Stimulated activated CD4-positive, alpha-beta T cell treated with anti-CD3 and anti-CD28 coated beads, Interleukin-2, amount 100 ng/mL, for 24 hours (primary cell): ENCODE data around the gene OR4E2.
"Not testable (repeated sequence)": the region's sequence is repeated elsewhere in the genome, so short reads cannot be mapped to it uniquely, and the experiment has no call there.

Experiments used
- DNase-seq, 2 donors: peaks; one replicate each; pipeline ENCODE4 v3.0.0-alpha.2; 2020

Gene OR4E2, protein sequence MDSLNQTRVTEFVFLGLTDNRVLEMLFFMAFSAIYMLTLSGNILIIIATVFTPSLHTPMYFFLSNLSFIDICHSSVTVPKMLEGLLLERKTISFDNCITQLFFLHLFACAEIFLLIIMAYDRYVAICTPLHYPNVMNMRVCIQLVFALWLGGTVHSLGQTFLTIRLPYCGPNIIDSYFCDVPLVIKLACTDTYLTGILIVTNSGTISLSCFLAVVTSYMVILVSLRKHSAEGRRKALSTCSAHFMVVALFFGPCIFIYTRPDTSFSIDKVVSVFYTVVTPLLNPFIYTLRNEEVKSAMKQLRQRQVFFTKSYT

DNA sequence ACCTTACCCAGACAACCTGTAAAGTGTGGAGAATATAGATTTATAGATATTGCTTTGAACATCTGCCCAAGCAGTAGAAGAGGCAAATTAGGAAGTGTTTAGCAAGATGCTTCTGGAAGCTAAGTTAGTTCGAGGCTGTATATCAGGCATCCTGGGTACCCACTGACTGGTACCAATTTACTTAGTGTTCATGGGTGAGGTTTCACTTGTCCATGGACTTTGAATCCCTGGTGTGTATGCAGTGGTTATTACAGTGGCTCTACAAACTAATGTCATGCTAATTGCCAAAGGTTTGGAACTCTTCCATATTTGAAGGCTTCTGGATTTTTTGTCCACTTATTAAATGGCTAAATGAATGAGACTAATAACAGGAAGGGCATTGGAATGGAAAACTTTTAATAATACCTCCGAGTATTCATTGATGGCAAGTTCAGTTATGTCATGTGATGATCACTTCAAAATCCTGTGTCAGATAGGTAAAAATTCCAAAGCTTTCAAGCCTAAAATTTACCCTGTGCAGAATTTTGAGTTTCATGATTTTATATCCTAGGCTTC, at the start of gene OR4E2:
OR4E2 (plus strand) TSS at position 505 of the 555 bp plus-strand sequence. CDS start 11,248 bp downstream, outside the sequence.
- no peak for DNase-seq

DNA sequence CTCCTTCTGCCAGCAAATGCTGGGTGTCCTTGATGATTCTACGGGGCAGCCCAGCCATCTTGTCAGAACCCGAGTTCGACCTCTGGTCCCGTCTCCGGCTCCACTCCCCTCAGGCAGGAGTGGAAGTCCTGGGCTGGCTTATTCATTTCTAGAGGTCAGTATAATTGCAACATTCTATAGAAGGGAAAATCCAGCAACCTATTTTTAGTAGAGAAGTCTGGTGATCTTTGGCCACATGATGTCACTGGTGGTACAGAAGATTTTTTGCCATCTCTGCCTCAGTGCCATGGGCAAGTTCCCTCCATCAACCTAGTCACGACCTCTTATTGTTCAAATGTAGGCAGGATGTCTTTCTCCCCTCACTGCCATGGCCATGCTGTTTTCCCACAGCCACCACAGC, 41.3 kb upstream of the OR4E2 start:
- no peak for DNase-seq

DNA sequence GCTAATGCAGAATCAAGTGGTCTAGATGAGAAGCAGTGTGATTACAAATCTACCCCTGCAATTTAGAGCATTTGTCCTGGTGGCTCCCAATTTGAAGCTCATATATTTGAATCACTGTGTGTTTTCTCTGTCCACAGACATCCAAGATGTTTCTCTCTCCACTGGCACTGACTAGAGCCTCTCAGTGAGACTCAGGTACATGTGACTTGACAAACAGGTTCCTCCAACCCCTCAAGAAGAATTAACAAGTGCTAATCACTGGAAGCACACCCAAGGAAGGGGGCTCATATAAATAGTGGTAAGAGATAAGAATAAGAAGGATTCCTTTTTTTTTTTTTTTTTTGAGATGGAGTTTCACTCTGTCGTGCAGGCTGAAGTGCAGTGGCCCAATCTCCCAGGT, 39.4 kb upstream of the OR4E2 start:
- DNase-seq, result no peak

DNA sequence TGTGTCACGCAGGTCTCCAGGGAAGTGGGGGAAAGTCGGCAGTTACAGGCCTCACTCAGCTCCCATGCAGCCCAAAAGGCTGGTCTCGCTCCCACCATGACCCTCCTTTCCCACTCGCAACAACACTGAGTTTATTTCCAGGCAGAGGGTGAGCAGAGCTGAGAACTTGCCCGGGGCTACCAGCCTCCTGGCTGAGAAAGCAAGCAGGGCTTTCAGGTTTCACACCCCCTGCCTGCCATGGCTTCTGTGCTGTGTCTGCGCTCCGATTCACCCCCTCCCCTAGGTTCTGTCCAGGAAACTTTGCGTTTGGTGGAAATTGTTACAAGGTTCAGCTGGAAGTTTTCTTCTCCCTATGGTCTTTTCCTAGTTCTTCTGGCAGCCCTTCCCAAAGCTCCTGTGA, 36.0 kb upstream of the OR4E2 start:
- no peak for DNase-seq

DNA sequence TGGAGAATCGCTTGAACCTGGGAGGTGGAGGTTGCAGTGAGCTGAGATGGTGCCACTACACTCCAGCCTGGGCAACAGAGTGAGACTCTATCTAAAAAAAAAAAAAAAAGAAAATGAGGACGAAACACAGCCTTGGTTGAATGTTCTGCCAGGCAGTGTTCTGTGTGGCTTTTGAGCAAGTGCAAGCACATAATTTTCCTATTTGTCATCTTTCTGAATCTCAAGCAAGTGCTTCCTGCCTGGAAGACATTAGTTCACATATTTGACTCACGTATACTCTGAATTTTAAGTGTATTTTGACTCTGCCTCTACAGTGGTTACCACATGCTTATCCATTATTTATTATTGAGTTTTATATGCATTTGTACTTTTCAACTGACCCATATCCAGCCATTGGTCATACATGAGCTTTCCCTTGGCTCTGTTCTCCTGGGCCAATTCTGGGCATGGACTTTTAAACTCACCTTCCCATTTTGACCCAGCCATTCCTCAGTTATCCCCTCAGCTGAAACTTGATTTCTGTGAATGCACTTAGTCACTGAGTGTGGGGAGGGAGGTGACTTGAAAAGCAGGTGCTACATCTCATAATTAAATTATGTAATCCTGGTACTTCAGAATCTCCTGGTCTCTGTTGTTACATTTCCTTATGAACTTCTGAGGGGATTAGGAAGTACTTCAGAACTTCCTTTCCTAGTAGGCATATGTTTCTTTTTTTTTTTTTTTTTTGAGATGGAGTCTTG, 27.0 kb upstream of the OR4E2 start:
- DNase-seq, result no peak

DNA sequence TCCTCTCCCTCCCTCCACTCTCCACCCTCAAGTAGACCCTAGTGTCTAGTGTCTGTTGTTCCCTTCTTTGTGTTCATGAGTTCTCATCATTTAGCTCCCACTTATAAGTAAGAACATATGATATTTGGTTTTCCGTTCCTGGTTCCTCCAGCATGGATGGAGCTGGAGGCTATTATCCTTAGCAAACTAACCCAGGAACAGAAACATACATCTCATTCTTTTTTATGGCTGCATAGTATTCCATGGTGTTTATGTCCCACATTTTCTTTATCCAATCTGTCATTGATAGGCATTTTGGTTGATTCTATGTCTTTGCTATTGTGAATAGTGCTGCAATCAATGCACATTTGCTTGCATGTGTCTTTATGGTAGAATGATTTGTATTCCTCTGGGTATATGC, 23.1 kb upstream of the OR4E2 start:
- not testable (repeated sequence) for DNase-seq

DNA sequence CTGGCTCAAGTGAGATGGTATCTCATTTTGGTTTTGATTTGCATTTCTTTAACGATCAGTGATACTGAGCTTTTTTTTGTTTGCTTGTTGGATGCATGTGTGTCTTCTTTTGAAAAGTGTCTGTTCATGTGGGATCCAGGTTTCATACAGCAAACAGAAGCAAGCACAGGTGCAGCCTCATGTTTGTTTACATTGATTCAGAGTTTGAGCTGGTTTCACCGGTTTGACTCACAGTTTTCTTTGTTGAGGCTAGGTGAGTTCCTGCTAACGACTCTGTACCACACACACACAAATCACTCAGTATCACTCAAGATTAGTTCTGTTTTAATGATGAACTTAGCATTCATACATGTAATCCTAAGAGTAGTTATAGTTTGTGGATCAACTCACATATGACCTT, 22.6 kb upstream of the OR4E2 start:
- no peak for DNase-seq

DNA sequence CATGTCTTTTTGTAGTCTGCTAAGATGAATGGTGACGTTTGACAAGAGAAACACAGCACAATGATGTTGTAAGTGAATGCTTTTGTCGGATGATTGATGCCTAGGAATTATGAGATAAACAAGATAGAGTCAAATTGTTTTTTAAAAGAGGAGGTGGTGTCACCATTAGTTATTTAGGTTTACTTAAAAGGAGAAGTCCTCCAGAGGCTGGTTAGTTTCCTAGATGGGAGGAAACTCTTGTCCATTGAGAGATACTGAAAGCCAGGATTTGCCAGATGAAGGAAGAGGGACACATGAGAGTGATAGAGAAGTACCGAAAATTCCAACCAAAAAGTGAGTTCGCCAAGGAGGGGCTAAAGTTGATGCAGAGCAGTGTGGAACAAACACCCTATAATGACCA, 18.8 kb upstream of the OR4E2 start, which contains the start of gene OR10G2:
OR10G2 (minus strand) TSS at position 101 of the 400 bp plus-strand sequence; CDS start at position 3, 98 bp downstream.
- no peak for DNase-seq

DNA sequence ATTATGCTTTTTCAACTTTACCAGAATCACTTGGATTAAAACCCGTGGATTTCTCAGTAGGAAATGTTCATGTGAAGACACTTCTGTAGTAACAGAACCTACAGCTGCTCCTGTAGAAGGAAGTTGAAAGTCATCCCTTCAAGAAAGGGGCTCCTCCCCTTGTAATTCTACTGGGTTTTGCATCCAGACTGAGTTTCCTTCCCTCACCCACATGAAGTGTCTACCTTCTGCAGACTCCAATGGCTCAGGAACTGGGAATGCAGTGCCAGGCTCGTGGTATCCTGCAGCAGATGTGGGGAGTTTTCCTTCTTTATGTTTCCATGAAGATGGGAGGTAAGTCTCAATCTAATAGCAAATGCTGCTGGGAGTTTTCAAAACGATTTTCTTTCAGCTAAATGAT, 11.0 kb upstream of the OR4E2 start:
- no peak for DNase-seq

DNA sequence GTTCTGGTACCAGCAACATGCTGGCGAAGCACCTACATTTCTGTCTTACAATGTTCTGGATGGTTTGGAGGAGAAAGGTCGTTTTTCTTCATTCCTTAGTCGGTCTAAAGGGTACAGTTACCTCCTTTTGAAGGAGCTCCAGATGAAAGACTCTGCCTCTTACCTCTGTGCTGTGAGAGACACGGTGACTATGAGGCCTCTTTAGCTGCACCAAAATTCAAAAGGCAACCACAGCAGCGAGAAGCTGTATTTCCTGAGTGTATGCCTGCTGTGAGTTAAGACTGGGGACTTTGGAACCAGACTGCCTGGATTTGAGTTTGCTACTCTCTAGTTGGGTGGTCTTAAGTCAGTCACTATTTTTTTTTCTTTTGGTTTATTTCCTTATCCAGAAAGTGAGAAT, 10.2 kb upstream of the OR4E2 start:
- DNase-seq, result no peak

DNA sequence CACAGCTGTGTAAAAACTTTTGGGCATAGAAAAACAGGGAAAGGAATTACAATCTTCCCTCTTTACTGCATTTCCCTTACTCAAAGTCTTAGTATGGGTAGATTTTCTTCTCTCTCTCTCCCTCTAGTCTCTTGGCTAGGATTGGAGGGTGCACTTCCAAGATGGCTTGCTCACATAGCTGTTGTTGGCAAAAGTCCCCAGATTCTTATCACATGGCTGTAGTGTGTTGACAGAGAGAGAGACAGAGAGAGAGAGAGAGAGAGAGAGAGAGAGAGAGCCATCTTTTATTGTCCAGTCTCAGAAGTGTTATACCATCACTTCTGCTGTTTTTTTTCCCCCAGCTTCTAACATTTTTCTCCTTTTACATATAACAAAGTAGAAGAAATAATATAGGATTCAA, 6.3 kb upstream of the OR4E2 start:
- no peak for DNase-seq

DNA sequence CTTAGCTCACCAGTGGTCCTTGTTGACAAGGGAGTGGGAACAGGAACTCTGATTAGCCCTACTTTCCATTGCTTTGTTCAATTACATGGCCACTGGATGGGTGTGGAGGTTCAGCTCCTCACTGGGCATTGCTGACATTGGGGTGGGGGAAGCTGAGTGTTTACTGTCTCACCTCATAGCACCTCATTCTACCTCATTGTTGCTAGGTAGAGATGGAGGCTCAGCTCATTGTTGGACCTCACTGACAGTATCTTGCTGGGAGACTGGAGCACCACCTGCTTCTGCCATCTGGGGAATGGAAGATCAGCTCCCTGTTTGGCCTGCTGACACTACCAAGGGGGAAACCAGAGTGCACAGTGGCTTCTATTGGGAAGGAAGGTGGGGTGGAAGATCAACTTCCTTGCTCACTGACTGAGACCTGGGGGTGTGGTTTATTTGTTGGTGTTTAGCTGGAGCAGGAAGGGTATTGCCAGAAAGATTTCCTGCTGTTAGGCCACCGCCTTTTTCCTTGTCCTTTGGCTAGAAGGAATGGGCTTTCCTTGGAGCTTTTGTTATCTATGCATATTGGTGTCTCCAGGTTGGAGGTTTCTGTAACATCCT, 1.3 kb upstream of the OR4E2 start:
- no peak for DNase-seq

DNA sequence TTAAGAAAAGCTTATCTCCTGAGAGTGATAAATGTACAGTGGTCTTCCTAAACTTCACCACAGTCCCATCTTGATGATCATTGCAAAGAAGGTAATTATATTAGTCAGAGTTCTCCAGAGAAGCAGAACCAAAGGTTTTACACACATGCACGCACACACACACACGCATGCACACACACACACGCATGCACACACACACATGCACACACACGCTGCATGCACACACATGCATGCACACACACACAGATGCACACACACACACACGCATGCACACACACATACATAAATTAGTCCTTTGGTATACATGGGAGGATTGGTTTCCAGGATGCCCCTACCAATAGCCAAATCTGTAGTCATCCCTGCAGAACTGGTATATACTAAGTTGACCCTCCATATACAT, 580 bp downstream of the OR4E2 start:
- no peak for DNase-seq

DNA sequence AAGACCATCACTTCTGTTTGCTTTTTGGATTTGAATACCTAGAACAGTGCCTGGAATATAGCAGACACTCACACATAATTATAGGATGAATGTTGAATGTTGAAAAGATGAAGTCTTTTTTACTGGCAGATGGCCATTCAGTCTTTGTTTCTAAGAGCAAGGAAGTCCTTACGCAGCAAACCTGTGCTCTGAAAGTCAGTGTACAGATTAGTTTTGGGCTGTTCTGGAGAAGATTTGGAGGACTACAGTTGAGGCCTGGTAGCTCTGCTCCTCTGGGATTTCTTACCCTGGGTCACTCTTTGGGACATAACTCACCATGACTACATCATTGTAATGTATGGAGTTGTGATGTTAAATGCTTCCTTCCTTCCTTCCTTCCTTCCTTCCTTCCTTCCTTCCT, 3.3 kb downstream of the OR4E2 start:
- DNase-seq, result no peak

DNA sequence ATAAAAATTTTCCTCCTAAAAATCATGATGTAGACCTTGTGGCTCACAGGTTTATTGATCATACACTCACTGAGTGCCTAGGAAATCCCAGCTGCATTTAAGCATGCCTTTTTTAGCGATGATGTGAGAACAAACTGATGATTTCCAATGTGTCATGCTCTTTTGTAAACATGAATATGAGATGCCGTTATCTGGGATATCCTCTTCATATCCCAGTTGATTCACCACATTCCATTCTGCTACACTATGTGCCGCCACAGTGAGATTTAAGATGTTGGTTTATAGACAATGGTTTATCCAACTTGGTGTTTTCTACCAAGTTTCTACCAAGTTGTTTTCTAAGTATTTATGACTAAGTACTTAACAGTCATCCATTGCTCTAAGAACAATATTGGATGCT, 14.7 kb downstream of the OR4E2 start:
- DNase-seq, result no peak

DNA sequence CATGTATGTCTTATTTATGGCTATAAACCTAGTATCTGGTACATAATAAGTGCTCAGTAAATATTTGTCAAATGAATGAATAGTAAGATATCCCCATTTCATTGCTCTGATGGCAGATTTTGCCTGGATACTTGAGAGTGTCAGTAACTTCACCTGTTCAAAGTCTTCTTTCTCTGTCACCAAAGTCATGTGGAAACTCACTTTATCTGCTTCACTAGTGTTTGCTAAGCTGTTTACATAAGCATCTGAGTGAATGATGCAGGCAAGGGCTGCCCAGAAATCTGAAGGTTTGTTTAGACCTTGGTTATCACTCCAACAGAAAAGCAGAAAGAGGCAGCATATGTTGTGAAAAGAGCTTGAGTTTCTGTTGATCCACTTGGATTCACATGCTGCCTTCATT, 15.6 kb downstream of the OR4E2 start:
- DNase-seq, result no peak

DNA sequence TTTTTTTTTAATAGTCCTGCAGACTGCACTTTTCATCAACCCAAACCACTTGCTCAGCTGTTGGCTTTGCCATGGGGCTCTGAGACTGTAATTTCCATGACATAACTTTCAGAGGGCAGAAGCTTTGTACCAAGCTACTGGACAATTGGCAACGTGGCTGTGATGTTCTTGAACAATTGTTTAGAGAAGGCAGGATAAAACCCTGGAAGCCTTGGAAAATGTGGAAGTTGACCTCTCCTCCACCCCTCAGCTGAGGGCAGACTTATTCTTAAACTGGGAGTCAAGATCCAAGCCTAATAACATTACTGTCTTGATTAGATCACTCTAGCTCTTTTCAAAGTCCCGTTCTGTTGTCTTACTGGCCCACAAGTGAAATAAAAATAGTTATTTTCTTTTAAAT, 17.7 kb downstream of the OR4E2 start:
- DNase-seq, result no peak

DNA sequence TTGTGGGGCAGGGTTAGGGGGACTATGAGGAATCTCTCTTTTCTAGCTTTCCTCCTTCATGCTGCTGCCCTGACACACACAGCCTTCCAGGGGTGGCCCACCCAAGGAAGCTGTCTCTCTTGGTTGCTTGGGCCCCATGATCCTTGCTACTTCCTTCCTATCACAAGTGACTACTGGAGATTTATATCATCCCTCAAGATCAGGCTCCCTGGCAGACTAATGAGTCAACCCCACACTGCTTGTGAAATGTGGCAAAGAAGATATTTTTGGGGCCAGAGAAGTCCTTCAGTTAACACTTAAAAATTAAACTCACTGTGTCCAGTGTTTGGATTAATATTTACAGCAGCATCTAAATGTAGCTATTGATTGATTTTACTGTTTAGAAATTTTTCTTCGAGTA, 18.5 kb downstream of the OR4E2 start:
- DNase-seq, result no peak

DNA sequence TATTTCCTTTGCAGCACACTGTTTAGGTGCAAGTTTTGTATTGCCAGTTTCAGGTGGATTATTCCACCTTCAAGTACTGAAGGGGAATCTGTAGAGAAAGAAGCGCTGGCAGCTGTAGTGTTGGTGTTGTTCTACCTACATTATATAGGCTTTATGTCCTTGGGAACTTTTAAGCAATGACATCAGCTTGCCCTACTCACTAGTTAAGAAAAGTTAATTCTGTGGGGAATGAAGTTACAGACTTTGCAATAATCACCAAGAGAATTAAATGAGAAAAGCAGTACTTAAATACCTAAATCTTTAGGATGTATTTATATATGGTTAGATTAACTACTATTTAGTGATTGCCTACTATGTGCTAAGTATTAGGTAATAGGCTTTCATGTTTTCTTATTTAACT, 20.1 kb downstream of the OR4E2 start, which contains the start of gene OR4E1:
OR4E1 (minus strand) TSS at position 101 of the 400 bp plus-strand sequence. CDS start 2,883 bp downstream, outside the sequence.
- no peak for DNase-seq

DNA sequence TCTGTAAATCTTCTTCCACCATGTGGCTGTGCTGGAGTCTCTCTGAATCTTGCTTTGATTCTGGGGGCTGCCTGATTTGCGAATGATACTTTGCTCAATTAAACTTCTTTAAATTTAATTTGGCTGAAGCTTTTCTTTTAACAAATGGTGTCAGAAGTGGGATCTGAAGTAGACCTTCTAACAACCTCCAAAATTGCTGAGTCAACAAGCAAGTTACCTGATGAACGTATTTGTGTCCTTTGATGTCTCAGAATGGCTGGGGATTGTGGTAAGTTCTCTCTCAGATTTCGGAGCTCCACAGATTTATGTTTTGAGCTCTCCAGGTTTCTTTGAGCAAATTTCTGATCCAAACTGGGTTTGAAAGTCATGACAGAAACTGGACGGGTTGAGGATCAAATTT, 21.9 kb downstream of the OR4E2 start:
- DNase-seq, result no peak

DNA sequence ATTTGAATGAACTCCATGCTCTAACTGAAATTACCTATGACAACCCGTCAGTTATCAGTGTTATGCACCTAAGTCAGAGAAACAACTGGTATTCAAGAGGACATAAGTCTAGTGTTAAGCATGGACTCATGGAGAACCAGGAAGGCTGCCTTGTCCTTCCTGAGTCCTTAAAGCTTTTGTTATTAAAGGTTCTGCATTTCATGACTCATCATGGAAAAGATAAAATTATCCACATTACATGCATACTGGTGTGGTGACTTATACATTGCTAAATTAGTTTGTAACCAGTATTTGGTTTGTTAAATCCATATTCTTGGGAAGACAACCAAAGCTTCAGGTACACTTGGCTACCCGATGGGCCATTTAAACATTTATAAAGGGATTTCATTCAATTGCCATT, 26.4 kb downstream of the OR4E2 start:
- no peak for DNase-seq

DNA sequence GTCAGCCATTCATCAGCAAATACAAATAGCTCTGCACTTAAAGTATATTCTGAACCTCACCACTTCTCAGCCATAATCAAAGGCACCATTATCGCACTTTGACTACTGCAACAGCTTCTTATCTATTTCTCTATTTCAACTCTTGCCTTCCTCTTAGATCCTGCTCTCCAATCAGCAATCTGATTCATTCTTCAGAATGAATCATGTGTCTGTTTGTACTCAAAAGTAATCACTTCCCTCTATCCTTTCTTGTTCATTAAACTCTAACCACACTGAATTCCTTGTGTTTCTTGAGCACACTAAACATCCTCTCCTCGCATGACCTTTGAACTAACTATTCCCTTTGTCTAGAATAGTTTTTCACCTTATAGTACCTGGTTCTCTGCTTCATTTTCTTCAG, 32.8 kb downstream of the OR4E2 start:
- no peak for DNase-seq

DNA sequence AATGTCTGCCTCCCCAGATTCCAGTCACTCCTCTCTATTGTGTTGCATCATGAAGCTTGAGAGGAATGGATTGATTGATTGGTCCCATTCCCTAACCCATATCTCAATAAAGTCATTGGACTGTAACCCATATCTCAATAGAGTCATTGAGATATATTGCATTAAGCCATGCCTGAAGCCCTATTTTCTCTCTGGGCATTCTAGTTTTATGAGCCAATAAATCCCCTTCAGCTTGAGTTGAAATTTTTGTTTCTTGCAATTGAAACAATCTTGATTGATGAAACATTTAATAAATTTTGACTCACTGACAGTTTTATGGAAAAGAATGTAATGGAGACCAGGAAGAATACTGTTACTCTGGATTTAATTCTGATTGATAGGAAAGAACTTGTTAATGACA, 40.8 kb downstream of the OR4E2 start:
- DNase-seq, result no peak

DNA sequence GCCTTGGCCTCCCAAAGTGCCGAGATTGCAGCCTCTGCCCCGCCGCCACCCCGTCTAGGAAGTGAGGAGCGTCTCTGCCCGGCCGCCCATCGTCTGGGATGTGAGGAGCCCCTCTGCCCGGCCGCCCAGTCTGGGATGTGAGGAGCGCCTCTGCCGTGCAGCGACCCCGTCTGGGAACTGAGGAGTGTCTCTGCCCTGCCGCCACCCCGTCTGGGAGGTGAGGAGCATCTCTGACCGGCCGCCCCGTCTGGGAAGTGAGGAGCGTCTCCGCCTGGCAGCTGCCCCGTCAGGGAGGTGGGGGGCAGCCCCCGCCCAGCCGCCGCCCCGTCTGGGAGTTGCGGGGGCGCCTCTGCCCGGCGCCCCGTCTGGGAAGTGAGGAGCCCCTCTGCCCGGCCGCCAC, 44.0 kb downstream of the OR4E2 start:
- DNase-seq, result not testable (repeated sequence)
